GM21515 (cell line): ENCODE data around the gene CTDNEP1.
"Not testable (repeated sequence)": the region's sequence is repeated elsewhere in the genome, so short reads cannot be mapped to it uniquely, and the experiment has no call there.

Experiments
- ATAC-seq: cut with Tn5 transposase; IDR thresholded peaks from one replicate; pipeline ENCODE4 v1.9.1; 2021; ENCODE audit not compliant: unreplicated experiment

Gene CTDNEP1

GRCh38 chr17:7249214-7249613 is 2.3 kb downstream of the CTDNEP1 start:
- ATAC-seq = no peak

GRCh38 chr17:7248796-7249195 is 2.7 kb downstream of the CTDNEP1 start:
- ATAC-seq = no peak

- ATAC-seq = no peak
Measured at GRCh38 chr17:7246779-7247178, 4.8 kb downstream of the CTDNEP1 start.

GRCh38 chr17:7243838-7244237 is 7.7 kb downstream of the CTDNEP1 start:
- ATAC-seq = not testable (repeated sequence)

GRCh38 chr17:7243453-7243729 is 8.1 kb downstream of the CTDNEP1 start:
- ATAC-seq = no peak

DNA sequence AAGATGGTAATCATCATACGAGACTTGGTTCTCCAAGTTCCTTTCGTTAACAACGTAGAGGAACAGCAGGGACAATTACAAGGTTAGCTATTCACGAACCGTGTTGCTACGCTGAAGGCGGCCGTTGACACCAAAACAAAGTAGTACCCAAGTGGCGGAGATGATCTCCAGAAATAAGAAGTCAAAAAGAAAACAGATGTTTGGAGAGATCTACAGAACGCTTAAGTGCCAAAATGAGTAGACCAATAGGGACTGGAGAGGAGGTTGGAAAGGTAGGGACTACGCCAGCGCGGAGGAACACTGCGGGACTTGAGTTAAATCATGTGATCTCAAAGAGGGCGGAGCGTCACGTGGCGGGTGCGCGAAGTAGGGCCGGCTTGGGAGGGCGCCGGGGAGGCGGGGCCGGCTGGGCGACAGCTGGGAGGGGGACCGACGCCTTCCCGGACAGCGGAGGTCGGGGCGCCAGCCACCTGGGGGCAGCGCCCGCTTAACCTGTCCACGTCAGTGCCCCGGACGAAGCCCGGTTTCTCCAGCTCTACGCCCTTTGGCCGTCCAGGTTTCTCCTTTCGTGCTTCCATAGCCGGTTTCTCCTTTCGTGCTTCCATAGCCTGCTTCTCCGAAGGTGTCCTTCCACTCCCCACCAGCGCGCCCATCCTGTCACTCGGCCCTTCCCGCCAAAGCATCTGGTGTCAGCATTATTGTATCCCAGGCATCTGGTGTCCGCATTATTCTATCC is 8.6 kb downstream of the CTDNEP1 start:
- ATAC-seq = peak; percentile 39

- ATAC-seq = peak; percentile 20
Measured at GRCh38 chr17:7241783-7242716, 9.5 kb downstream of the CTDNEP1 start, which contains the start of gene GABARAP. TSS of gene GABARAP (minus strand) at chr17:7242449. CDS start at chr17:7242330, 119 bp downstream.

DNA sequence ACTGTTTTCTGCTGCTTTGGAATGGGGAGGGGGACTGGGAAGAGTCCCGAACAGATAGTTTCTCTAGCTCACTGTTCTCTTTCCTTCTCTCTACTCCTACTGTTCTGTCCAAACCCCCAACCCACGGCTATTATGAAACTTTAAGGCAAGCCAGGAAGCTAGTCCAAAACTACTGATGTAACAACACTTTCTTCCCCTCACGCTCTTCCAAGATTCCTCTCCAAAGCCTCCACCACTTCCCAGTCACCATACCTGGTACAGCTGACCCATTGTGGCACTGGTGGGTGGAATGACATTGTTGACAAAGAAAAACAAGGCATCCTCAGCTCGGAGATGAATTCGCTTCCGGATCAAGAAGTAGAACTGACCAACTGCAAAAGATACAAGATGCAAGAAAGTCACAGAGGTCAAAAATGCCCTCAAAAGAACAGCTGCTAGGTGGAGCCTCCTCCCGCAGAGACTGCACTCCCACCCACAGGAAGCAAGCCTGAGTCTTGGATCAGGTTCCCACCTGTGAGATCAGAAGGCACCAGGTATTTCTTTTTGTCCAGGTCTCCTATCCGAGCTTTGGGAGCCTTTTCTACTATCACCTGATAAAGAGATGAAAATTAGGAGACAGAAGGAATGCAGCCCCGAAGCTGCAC is 10.3 kb downstream of the CTDNEP1 start:
- ATAC-seq = no peak

DNA sequence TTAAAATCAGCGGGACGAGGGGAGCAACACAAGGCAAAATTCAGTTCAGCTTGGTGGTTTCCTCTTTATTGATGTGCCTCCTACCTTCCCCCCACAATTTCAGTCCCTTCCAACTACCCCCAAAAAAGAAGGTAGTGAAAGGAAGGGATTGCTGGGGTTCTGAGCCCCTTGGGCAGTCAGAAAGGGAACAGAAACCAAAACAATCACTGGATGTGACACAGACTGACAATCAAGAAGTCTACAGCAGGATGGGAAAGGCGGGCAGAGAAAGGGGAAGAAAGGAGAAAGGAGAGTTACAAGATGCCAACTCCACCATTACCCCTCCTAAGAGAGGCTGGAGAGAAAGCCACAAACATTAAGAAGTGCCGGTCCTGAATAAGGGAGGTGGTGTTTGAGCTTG is 11.2 kb downstream of the CTDNEP1 start:
- ATAC-seq = no peak

DNA sequence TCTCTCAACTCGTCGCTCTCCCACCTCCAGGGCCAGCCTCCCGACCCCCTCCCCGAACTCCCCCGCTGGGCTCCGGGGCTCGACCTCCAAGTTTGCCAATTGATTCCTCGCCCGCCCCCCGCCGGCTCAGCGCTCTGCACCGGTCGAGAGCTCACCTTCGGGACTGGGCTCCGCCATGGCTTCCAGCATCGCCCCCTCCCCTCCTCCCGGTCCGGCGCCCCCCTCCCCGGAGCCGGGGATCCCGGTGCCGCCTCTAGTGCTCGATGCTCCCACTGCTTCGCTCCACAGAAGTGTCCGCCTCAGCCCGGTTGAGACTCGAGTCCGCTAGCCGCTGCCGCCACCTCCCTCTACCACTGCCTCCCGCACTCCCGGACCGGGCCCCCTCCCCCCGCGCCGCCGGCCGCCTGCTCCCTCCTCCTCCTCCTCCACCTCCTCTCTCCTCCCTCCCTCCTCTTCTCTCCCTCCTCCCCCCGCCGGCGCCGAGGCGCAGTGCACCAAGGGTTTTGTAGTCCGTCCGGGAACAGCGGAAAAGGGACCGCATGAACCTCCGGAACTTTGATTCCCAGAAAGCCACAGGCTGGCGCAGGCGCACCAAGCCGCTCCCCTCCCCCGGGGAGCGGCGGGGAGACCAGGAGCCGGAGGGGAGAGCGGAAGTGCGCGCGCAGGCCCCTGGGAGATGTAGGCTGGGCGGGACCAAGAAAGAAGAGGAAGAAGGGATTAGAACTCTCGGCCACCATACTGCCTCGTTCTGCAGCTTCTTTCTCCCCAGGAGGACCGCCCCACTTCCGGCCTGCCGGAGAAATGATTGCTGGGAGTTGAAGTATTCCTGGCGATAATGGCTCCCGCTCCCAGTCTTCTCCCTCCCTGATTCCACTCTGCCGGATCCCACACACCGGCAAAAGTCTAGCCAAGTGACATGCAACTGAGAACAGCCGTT is 12.2 kb downstream of the CTDNEP1 start, which contains the start of gene PHF23:
PHF23 (minus strand) TSS at position 367 of the 937 bp plus-strand sequence; CDS start at position 189, 178 bp downstream.
- ATAC-seq = peak; percentile 39

- no peak for ATAC-seq
Measured at GRCh38 chr17:7238420-7239090, 13.0 kb downstream of the CTDNEP1 start.

DNA sequence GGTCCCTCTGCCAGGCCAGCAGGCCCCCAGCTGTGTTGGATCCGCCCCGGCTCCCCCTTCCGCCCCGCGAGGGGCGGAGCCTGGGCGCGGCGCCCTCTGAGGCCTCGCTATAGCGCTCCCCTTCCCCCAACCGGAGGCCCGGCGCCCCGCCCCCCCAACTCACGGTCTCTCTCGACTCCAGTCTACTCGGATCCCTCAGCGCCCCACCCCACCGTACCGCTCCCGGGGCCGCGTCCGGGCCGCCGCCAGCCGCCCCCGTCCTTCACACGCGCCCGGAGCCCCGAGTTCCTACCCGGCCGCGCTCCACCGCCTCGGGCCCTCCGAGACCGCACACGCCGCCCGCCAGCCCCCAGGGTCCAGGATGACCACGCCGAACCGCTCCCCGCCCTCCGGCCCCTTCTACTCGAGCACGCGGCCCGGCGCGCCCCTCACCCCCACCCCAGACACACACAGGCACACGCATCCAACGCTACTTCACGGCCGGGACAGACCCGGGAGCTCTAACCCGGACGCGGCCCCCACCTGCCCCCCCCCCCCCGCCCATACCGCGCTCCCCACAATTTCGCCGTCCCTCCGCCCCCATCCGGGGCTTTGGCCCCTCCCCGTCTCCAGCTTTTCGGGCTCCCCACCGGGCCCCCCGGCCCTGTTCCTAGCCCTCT is 13.6 kb downstream of the CTDNEP1 start:
- ATAC-seq = no peak

DNA sequence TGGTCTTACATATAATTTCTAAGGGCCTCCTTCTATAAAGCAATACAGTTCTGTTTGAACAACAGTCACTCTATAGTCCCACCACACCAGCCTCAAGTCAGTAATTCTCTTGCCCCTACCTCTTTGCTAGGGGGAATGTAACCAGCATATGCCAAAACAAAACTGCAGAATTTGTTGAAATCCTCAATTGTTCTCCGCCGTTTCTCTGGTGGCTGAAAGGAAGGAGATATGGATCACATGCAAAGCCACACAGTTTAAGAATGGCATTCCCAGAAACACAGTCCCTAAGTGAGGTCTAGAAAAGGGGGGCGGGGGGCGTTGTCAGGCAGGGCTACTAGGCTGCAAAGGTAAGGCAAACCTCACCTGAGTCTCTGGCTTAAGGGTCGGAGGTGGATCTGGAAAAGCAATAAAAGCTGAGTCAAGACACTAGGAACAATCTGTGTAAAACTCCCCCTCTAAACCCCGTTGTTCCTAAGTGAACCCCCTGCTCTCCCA is 14.2 kb downstream of the CTDNEP1 start:
- ATAC-seq = no peak

DNA sequence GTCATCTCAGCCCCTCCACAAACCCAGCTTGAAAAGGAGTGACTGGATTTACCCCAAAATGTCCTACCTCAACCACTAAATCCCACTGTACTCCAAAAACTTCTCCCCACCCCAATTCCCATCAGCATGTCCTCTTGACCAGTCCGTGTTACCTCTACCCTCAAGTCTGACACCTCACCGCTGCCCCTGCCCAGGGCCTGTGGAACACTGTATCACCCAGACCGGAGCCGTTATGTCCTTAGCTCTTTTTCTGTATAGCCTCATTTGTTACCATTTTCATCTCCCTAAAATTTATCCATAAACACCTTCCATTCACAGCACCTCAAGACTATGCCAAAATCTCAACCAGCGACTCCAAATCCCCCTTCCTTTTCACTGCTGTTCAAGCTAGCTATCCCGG is 14.7 kb downstream of the CTDNEP1 start:
- no peak for ATAC-seq

DNA sequence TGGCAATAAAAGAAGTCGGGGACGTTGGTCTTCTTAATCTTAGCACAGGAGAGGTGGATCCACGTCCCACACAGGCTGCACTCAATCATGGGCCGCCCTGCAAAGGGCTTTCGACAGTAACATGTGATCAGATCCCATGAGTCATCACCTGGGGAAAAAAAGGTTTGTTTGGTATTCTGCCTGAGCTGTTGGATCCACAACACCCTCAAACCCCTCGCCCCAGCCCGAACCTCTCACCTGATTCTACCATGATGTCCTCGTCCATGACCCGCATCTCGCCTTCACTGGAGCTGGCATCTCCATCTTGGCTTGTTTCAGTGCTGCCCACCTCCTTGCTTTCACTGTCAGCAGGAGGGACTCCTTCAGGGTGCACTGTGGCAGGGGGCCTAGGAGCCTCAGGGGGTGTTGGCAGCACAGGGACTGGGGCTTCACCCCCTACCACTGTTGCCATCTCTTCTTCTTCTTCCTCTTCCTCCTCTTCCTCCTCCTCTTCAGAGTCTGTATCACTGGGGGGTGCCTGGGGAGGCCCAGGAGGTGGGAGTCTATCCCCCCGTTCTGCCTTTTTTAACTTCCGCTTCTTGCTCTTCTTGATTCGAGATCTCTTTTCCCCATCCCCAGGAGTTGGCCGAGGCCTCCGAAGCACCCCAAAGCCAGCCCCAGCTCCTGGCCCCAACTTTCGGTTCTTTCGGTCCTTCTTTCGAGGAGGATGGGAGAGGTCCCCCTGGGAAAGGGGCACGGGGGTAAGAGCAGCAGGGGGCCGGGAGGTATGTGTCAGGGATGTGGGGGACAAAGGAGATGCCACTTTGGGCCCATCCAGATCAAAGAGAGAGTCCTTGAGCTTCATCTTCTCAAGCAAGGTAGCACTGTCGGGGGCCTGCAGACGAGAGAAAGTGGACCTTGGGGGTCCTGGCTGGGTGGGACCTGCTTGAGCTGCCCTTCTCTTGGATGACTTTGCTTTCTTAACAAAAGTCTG is 15.6 kb downstream of the CTDNEP1 start:
- no peak for ATAC-seq

DNA sequence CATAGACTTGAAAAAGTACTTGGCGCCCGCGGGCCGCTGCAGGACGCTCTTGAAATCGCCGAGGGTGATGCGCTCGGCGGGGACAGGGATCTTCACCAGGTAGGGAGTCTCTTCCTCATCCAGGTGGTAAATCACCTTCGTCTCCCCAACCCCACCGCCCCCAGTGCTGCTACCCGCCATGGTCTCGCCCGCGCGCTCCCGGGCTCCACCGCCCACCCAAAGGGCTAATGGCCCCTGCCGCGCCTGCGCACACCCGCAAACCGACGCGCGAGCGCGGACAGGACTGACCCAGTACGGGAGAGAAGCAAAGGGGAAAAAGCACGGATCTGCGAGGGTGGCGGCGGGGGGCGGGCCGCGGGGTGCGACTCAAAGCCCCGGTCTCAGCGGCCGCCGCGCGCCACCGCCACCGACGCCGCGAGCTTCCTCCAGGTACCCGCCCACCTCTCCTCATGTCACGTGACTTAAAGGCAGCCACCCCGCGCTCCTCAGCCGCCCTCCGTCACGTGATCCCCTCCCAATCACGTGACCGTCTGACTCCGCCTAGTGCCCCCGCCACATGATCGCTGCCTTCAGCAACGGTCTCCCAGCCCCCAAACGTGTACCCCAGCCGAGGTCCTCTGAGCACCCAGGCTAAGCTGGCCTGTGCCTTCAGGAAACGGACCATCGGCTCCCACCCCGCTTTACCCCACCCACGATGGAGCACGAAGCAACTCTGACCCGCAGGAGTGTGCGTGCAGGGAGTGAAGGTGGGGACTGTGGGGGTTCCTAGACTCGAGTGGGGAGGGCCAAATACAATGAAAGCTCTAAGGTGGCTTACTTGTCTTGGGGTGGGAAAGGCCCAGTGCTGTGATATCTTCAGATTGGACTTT is 17.2 kb downstream of the CTDNEP1 start, which contains the start of gene DVL2:
DVL2 (minus strand) TSS at position 435 of the 869 bp plus-strand sequence; CDS start at position 180, 255 bp downstream.
- ATAC-seq = peak; percentile 43

DNA sequence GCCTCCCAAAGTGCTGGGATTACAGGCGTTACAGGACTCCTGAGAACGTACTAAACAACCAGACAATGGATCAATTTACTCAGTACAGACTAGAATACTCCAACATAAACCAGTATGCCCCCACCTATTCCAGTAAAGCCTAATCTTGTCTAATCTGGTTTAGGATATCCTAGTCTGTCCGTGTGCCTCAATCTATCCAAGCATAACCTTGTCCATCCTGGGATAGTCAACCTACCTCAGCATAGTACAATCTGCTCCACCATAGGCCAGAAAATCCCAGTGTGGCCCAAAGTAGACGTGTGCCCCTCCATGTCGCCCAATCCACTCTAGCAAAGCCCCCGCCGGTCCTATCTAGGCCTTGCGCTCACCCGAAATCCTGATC is 17.8 kb downstream of the CTDNEP1 start:
- peak; percentile 0 for ATAC-seq
